Endothelial cell of hepatic sinusoid (primary cell): Measurements from ENCODE around the gene TGFBI.

Source experiments
- in situ Hi-C: cut with HindIII; loops from 2 replicates; pipeline ENCODE4 v1.10.0; 2017; ENCODE audit warnings: low sequenced_read_pairs

The TGFBI gene

DNA sequence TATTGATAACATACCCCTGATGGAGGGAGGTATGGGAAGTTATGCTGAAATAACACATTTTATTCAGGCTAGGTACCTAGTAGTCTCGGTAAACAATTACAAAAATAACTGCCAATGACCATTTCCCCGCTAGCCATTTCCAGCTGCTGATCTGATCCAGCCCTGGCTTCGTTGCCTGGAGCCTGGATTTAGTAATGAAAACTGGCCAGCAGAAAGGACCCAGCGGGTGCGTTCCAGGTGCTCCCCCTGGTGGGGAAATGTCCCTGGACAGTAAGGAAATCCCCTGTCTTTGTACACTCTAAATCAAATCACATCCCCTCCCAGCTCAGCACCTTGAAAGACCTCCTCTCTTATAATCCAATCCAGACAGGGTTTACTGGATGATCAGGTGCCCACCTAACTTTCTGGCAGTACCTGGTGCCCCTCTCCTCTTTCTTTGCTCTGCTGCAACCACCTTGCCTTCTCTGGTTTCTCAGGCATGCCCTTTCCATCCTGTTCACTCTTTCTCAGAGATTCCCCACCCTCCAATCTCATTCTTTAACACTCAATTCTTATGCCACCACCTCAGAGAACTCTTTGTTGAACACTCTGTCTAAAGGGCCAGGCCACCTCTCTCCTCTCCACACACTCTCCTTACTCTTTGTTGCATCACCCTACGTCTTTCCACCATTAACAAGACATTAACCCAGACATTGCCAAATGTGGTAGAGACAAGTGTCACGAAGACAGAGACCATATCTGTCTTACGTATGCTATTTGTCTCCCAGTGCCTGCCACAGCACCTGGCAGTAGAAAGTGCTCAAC is 53.8 kb downstream of the TGFBI start:
- in situ Hi-C loops = no loop called here

DNA sequence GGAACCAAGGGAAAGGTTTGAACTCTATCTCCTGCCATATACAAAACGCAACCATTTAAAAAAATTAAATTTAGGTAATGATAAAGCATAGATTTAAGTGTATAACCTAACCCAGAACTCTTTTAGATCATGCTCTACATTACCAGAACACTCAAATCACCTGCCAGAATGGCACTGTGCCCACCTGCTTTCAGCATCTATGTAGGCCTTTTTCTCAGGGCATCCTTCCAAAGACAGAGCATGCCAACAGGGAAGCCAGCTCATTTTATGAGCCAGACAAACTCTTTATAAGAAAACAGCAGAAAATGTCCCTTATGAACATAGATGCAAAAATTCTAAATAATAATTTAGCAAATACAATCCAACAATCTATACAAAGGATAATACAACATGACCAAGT is 55.9 kb downstream of the TGFBI start:
- in situ Hi-C loops = no loop called here

- in situ Hi-C loops = no loop called here
Measured at GRCh38 chr5:136086783-136087566, 58.2 kb downstream of the TGFBI start.

DNA sequence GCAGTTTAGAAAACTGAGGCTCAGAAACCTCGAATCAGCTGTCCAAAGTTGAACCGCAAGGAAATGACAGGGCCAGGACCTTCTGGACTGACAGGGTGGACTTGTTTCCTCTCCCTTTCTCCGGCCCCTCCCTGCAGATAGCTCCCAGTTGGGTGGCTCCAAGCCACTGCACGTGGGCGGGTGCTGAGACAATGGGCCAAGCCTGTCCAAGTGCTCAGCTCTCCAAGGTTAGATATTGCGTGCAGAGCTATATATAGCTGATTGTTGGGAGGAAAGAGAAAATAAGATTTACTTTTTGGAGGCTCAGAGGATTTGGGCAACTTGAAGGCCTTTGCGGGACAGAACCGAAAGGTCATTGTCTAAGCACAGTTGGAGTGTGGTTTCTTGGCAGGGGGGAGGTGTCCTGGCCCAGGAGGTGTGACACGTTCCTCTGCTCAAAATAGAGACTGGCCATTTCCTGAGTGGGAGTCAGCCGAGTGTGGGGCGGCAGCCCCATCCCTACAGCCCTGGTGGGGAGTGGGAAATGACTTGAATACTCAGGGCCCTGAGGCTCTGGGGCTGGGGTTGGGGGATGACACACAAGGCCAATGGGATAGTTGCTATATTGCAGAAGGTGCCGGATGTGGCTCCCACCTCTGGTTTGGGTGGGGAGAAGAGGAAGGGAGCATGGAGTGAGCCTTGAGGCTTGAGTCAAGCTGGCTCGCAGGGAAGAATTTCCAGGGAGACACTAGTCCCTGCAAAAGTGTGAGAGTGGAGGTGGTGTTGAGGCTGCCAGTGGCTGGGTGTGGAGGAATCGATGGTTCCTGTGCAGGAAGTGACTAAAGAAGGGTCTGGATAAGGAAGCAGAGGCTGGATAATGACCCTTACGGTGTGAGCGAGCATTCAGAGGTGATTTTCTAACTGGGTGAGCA is 59.4 kb downstream of the TGFBI start:
- in situ Hi-C loops = no loop called here

- in situ Hi-C loops = no loop called here
Measured at GRCh38 chr5:136089791-136090190, 61.0 kb downstream of the TGFBI start.

DNA sequence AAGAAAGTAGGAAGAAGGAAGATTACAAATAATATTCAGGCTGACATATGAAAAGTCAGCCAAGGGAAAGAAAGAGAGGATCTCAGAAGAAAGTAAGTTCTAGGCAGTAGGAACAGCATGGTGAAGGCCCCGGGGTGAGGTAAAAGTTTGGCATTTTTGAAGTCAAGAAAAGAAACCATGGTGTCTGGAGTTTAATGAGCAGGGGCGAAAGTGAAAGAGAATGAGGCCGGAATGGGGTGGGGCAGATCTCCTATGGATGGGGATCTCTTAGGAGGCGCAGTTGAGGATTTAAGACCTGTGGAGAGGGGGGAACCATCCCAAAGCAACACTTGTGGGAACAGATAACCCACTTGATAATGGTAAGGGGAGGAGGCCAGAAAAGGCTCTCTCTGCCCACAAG is 61.5 kb downstream of the TGFBI start:
- in situ Hi-C loops = no loop called here

DNA sequence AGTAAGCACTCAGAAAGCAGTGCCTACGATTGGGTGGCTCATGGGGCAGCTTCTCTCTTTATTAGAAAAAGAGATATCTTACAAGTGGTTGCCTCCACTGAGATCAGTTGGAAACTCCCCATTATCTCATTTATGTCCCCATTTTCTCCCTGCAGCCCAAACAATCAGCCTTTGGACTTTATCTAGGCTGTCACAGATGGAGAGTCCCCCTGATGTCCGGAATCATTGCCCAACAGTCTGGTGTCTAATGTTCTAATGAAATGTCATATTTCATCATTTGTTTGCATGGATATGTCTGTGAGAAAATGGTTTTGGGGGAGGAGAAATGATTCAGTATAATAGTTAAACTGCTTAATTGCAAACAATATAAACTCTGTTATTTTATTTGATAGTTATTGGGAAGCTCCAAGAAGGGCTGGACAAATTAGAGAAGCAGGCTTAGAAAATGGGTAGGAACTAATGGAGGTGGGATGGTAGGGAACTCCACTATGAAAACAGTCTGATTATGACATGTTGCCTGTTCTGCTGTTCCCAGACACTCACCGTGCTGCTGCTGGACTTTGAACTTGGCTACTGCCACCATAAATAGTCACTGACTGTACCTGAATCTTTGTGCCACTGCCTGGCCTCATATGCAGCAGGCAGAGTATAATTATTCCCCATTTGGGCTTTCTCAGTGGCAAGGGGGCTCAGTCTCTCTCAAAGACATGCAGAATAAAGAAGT is 65.6 kb downstream of the TGFBI start:
- in situ Hi-C loops = no loop called here

DNA sequence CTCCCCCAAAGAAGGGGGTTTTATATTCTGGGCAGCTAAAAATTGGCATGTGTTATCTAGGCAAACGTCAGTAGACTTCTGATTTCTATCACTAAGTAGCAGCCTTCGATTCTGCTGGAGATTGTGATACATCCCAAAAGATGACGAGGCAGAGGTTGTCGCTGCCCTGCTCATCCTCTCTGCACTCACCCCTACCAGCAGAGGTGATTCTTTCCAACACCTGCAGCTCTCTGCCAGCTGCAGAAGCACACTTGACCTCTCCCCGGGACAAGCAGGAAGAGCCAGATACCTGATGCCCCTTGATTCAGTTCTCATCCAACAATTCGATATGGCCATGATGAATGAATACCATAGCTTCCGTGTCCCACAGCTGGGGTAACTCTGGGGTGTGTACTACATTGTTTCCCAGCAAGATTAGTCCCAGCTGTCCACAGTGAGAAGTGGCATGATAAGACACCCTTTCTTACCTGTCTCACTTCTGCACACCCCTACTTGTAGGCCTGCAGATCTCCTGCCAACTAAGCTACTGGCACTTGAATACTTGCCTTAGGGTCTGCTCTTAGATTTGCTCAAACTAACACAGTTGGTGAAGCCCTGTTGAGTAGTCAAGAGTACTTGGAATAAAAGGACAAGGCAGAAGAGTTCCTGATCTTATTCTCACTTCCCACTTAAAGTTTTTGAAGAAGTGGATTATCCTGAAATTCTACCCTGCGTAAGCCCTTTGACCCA is 66.3 kb downstream of the TGFBI start:
- in situ Hi-C loops = no loop called here

DNA sequence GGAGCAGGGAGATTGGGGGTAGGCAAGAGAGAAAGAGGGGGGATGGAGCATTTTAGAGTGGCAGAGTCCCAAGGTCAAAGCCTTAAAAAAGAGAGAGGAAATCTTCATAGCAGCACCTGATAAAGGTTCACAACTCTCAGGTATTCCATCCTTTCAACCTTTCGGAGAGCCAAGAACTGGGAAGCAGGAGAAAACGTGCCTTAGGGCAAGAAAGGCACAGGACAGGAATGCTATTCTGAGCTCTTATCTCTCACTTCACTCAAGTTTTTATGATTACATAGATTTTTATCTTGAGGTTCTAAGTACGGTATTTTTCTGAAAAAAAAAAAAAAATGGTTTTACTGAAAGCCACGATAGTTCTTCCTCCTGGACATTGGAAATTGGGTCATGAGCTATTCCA is 69.4 kb downstream of the TGFBI start:
- in situ Hi-C loops = no loop called here

DNA sequence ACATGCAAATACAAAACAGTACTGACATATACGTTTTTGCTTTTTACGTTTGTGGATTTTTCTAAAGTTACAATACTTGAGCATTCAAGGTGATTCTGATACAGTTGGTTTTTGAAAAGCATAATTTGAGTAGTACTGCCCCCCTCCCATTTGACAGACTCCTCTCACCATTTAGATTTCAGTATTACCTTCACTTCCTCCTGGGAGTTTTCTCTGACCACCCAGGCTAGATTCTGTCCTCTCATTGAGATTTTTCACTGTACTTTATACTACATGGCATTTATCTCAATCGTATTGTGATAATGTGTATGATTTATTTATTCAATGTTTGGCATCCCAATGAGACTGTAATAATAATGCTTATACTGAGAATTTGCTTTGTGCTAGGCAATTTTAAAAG is 71.1 kb downstream of the TGFBI start:
- in situ Hi-C loops = no loop called here

DNA sequence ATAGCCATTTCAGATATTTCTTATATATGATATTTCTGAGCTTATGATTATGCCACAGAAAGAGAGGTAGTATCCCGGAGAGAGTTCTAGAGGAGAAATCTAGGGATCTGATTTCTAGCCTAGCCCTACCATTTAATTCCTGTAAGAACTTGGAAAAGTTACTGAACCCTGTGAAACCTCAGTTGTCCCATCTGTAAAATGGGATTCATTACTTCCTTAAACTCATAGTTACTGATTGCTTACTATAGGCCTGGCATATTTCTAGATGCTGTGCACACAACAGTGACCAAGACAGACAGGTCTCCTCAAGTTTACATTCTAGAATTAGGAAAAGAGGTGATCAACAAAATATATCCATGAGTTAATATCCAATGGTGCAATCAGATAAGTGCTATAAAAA is 73.1 kb downstream of the TGFBI start:
- in situ Hi-C loops = no loop called here

- in situ Hi-C loops = no loop called here
Measured at GRCh38 chr5:136103118-136103517, 74.3 kb downstream of the TGFBI start.

GRCh38 chr5:136104306-136104965 is 75.6 kb downstream of the TGFBI start:
- in situ Hi-C loops = no loop called here

DNA sequence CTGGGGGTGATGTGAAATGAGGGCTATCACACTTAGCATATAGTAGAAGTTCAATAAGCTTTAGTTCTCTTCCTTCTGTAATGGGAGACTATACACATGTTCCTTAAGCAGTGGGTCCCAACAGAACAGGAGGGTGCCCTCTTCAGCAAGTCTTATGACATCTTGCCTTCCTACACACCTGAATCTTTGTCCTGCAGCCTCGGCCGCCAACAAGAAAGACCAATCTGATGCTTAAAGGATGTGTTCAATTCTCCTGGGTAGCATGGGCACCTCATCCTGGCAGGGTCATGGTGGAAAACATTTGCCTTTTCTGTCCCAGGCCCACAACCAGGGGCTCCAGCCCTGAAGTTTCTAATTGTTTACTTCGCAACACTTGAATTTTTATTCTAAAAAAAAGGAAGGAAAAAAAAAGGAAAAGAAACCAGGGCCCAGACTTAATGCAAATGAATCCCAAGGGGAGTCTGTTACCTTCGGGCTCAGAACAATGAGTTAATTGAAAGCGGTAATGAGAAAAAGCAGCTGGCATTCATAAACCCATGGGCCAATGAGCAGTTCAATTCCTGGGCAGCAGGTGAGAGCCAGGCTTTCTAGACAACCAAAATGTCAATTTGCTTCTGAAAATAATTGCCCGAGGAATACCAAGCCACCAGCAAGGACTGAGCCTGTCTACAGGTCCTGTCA is 77.7 kb downstream of the TGFBI start:
- in situ Hi-C loops = no loop called here

- in situ Hi-C loops = no loop called here
Measured at GRCh38 chr5:136108180-136108611, 79.4 kb downstream of the TGFBI start.

DNA sequence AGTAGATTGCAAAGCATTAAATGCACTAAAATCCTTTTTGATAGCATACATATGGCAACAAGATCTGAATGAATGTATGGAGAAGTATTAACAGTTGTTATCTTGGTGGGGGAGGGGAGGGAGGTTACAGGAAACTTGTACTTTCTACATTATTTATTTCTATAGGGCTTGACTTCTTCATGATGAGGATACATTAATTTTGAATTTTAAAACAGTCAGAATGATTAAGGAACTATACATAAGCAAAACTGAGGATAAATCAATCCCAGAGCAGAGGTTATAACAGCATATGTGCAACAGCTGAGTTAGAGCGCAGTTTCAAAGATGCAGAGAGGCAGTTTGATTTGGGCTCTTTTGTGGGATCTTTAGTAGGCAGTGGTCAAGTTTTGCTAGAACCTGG is 80.0 kb downstream of the TGFBI start:
- in situ Hi-C loops = no loop called here

DNA sequence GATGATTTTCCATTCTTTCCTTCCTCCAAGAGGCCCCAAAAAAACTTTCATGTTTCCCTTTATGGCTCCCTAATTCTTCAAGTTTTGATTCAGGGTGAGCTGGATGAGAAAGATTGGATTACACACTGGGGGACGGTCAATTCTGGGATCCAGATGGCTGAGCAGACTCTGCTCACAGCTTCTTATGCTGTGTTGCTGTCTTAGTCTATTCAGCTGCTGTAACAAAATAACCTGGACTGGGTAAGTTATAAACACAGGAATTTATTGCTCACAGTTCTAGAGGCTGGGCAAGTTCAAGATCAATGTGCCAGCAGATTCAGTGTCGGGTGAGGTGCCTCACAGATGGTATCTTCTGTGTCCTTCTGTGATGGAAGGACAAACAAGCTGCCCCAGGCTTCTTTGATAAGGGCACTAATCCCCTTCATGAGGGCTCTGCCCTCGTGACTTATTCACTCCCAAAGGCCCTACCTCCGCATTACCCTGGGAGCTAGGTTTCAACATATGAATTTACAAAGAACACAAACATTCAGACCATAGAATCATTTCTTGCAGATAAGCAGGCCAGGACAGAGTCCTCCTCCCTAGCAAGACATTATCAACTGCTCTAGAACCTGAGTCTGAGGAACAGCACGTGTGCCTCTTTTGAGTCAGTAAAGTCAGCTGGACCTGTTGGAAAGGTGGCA is 80.8 kb downstream of the TGFBI start:
- in situ Hi-C loops = no loop called here
